Common myeloid progenitor, CD34-positive (primary cell): ENCODE data around the gene ALK.

Experiments used
- CTCF ChIA-PET: fragments of 350-600 bp; sonication (Branson Sonifier 250); formaldehyde crosslinking; loops from one replicate; lab custom pipeline; 2021; ENCODE audit warnings: antibody characterized with exemption; lab: Charles Lee
- POLR2A ChIA-PET: fragments of 350-600 bp; sonication (Branson Sonifier 250); formaldehyde crosslinking; loops from one replicate; lab custom pipeline; 2021; ENCODE audit warnings: antibody characterized with exemption; lab: Charles Lee
- DNase-seq, 3 donors: peaks; one replicate each; pipeline versions ENCODE4 v3.0.0 to v3.0.0-alpha.2; 2013
- H3K27ac ChIP-seq, 2 experiments: 1 replicate in 1 of 2; 2 replicates in 1 of 2; pipeline ENCODE4 v1.7.0; 2013; ENCODE audit warnings: inconsistent platforms in 2 of 2, low read length in 2 of 2, mild to moderate bottlenecking in 2 of 2, low read depth in 1 of 2, moderate library complexity in 1 of 2; ENCODE audit not compliant: severe bottlenecking in 2 of 2, insufficient read depth in 1 of 2, poor library complexity in 1 of 2
- H3K27me3 ChIP-seq, 5 experiments: replicated peaks in 2 of 5; 1 replicate in 3 of 5; 2 replicates in 2 of 5; pipeline versions ENCODE4 v1.6.1 to v1.7.0; 2013; ENCODE audit warnings: low read length in 4 of 5, mild to moderate bottlenecking in 2 of 5, moderate library complexity in 2 of 5, inconsistent platforms in 1 of 5; ENCODE audit not compliant: insufficient read depth in 5 of 5, control insufficient read depth in 4 of 5
- H3K36me3 ChIP-seq, 4 experiments: 1 replicate in 2 of 4; 2 replicates in 2 of 4; pipeline versions ENCODE4 v1.6.1 to v1.7.0; 2013; ENCODE audit warnings: low read length in 3 of 4, control low read depth in 1 of 4, mild to moderate bottlenecking in 1 of 4; ENCODE audit not compliant: control insufficient read depth in 4 of 4, insufficient read depth in 4 of 4
- H3K4me1 ChIP-seq, 4 experiments: 1 replicate in 3 of 4; 2 replicates in 1 of 4; pipeline versions ENCODE4 v1.6.1 to v1.7.1; 2013; ENCODE audit warnings: low read length in 3 of 4, mild to moderate bottlenecking in 3 of 4, control low read depth in 1 of 4, inconsistent platforms in 1 of 4, moderate library complexity in 1 of 4; ENCODE audit not compliant: control insufficient read depth in 4 of 4, insufficient read depth in 4 of 4; ENCODE audit errors: control extremely low read depth in 1 of 4
- H3K4me3 ChIP-seq, 7 experiments: 1 replicate in 4 of 7; 2 replicates in 3 of 7; pipeline versions ENCODE4 v1.5.1 to v1.7.0; 2013; ENCODE audit warnings: mild to moderate bottlenecking in 7 of 7, low read length in 6 of 7, moderate library complexity in 6 of 7, inconsistent platforms in 2 of 7, low read depth in 2 of 7, control low read depth in 1 of 7; ENCODE audit not compliant: insufficient read depth in 4 of 7, control insufficient read depth in 1 of 7; ENCODE audit errors: extremely low read depth in 1 of 7
- H3K9me3 ChIP-seq, 5 experiments: 1 replicate in 4 of 5; 2 replicates in 1 of 5; pipeline versions ENCODE4 v1.6.1 to v1.7.1; 2013; ENCODE audit warnings: low read length in 4 of 5, mild to moderate bottlenecking in 2 of 5, inconsistent platforms in 1 of 5, low read depth in 1 of 5, moderate library complexity in 1 of 5; ENCODE audit not compliant: control insufficient read depth in 4 of 5, insufficient read depth in 2 of 5; ENCODE audit errors: control extremely low read depth in 1 of 5
- WGBS: methylation state at CpG from one replicate; pipeline ENCODE4 v1.1.5; 2013; ENCODE audit not compliant: insufficient coverage; 5-methylcytosine and 5-hydroxymethylcytosine counted together

The ALK gene

GRCh38 chr2:29697181-29697580 lies 224.2 kb downstream of the ALK start:
- H3K27ac ChIP-seq: no peak overlapping the region
- DNase-seq: no peak
- H3K36me3 ChIP-seq: no peaks in the 10 kb centered on the region
- peaks cover 0 to 8% (median 2%) of the 10 kb centered on the region in 5 experiments for H3K9me3 ChIP-seq
- ChIA-PET CTCF (no interaction called here), POLR2A (no interaction called here)
- H3K4me3 ChIP-seq: no peak overlapping the region
- H3K4me1 ChIP-seq: peaks cover 0 to 10% (median 2%) of the 10 kb centered on the region in 4 experiments
- H3K27me3 ChIP-seq: no peaks in the 10 kb centered on the region
- 93% methylated on average over 1 of the region's 3 CpGs for WGBS

GRCh38 chr2:29694741-29695140 lies 226.6 kb downstream of the ALK start:
- no peaks in the 10 kb centered on the region for H3K27me3 ChIP-seq
- peaks cover 0 to 4% (median 1%) of the 10 kb centered on the region in 4 experiments for H3K4me1 ChIP-seq
- DNase-seq: no peak
- WGBS: 95% methylated on average over 4 of the region's 5 CpGs
- H3K4me3 ChIP-seq: no peak overlapping the region
- H3K9me3 ChIP-seq: peaks cover 0 to 11% (median 4%) of the 10 kb centered on the region in 5 experiments
- H3K36me3 ChIP-seq: no peaks in the 10 kb centered on the region
- ChIA-PET POLR2A (no interaction called here), CTCF (no interaction called here)
- H3K27ac ChIP-seq: no peak overlapping the region

- Histone ChIP-seq H3K27me3 (no peaks in the 10 kb centered on the region), H3K9me3 (peaks cover 0 to 11% (median 4%) of the 10 kb centered on the region in 5 experiments), H3K27ac (no peak overlapping the region), H3K4me1 (peaks cover 0 to 4% (median 1%) of the 10 kb centered on the region in 4 experiments), H3K4me3 (no peak overlapping the region), H3K36me3 (no peaks in the 10 kb centered on the region)
- no CpG with 5 or more reads among the region's 2 CpGs for WGBS
- ChIA-PET POLR2A (no interaction called here), CTCF (interaction anchor here (1.1 kb wide), 1 partner anchor 10 kb away, joined by 4 read pairs; no protein-coding TSS in a partner anchor)
- no peak for DNase-seq
These were observed 229.9 kb downstream of the ALK start for GRCh38 chr2:29691391-29691950.

GRCh38 chr2:29689666-29690065 lies 231.7 kb downstream of the ALK start:
- POLR2A ChIA-PET: no interaction called here
- H3K9me3 ChIP-seq: peaks cover 0 to 8% (median 4%) of the 10 kb centered on the region in 5 experiments
- H3K27ac ChIP-seq: no peak overlapping the region
- CTCF ChIA-PET: no interaction called here
- H3K36me3 ChIP-seq: no peaks in the 10 kb centered on the region
- DNase-seq: no peak
- H3K27me3 ChIP-seq: no peaks in the 10 kb centered on the region
- 95% methylated on average over 5 of the region's 5 CpGs for WGBS
- H3K4me3 ChIP-seq: no peak overlapping the region
- no peaks in the 10 kb centered on the region for H3K4me1 ChIP-seq

GRCh38 chr2:29688429-29688828 lies 233.0 kb downstream of the ALK start:
- Histone ChIP-seq H3K27ac (no peak overlapping the region), H3K27me3 (no peaks in the 10 kb centered on the region), H3K36me3 (no peaks in the 10 kb centered on the region), H3K4me1 (no peaks in the 10 kb centered on the region), H3K4me3 (no peak overlapping the region), H3K9me3 (peaks cover 0 to 7% (median 4%) of the 10 kb centered on the region in 5 experiments)
- WGBS: 100% methylated on average over 1 of the region's 2 CpGs
- no peak for DNase-seq
- CTCF ChIA-PET: no interaction called here
- POLR2A ChIA-PET: no interaction called here

GRCh38 chr2:29687121-29687520 lies 234.3 kb downstream of the ALK start:
- H3K9me3 ChIP-seq: peaks cover 0 to 2% (median under 1%) of the 10 kb centered on the region in 5 experiments
- POLR2A ChIA-PET: no interaction called here
- DNase-seq: no peak
- H3K4me3 ChIP-seq: no peak overlapping the region
- no peaks in the 10 kb centered on the region for H3K27me3 ChIP-seq
- CTCF ChIA-PET: no interaction called here
- H3K4me1 ChIP-seq: no peaks in the 10 kb centered on the region
- WGBS: no CpG with 5 or more reads among the region's 2 CpGs
- no peak overlapping the region for H3K27ac ChIP-seq
- no peaks in the 10 kb centered on the region for H3K36me3 ChIP-seq

- DNase-seq: no peak
- ChIA-PET POLR2A (no interaction called here), CTCF (no interaction called here)
- no peaks in the 10 kb centered on the region for H3K27me3 ChIP-seq
- no peaks in the 10 kb centered on the region for H3K4me1 ChIP-seq
- H3K27ac ChIP-seq: no peak overlapping the region
- H3K4me3 ChIP-seq: no peak overlapping the region
- no peaks in the 10 kb centered on the region for H3K36me3 ChIP-seq
- peaks cover 0 to 3% (median 1%) of the 10 kb centered on the region in 5 experiments for H3K9me3 ChIP-seq
These were observed 244.4 kb downstream of the ALK start for GRCh38 chr2:29676886-29677453.
